Gastrocnemius medialis (tissue), 4 donors: ENCODE results near the gene SCLY. TPM values are rescaled to one million over a fixed set of nuclear protein-coding genes. Genes with fewer than 3 reads are reported as not detected.

Experiments
- ATAC-seq, 2 donors: fragments of 150-250 bp; one replicate each; pipeline ENCODE4 v1.9.1; 2016
- DNase-seq, 2 donors: peaks; one replicate each; pipeline ENCODE4 v3.0.0-alpha.2; 2019
- H3K27ac ChIP-seq, 4 donors: fragments of 200-600 bp; sonication (generic); 1 replicate in 1 of 4; 2 replicates in 3 of 4; pipeline ENCODE4 v1.5.1; 2016 to 2018; ENCODE audit warnings: mild to moderate bottlenecking in 2 of 4, moderate library complexity in 1 of 4
- H3K27me3 ChIP-seq, 3 donors: fragments of 200-600 bp; sonication (generic) in 2 of 3; 1 replicate in 1 of 3; 2 replicates in 2 of 3; pipeline versions ENCODE4 v1.5.1 to v1.6.0; 2016 to 2019; ENCODE audit warnings: mild to moderate bottlenecking in 1 of 3, moderate library complexity in 1 of 3
- H3K36me3 ChIP-seq, 2 donors: fragments of 200-600 bp; sonication (generic) in 1 of 2; one replicate each; pipeline ENCODE4 v1.5.1; 2017 to 2018
- H3K4me1 ChIP-seq, 2 donors: fragments of 200-600 bp; sonication (generic) in 1 of 2; one replicate each; pipeline ENCODE4 v1.5.1; 2016 to 2017; ENCODE audit warnings: mild to moderate bottlenecking in 2 of 2
- H3K4me3 ChIP-seq, 4 donors: fragments of 200-600 bp; sonication (generic) in 3 of 4; 1 replicate in 1 of 4; 2 replicates in 3 of 4; pipeline ENCODE4 v1.5.1; 2016 to 2019; ENCODE audit warnings: mild to moderate bottlenecking in 2 of 4
- H3K9me3 ChIP-seq, 3 donors: fragments of 200-600 bp; sonication (generic) in 2 of 3; 1 replicate in 1 of 3; 2 replicates in 2 of 3; pipeline ENCODE4 v1.5.1; 2016 to 2019
- POLR2A ChIP-seq, 2 donors: fragments of 450-650 bp; IDR thresholded peaks; one replicate each; pipeline ENCODE4 v1.6.1; 2017; ENCODE audit warnings: antibody characterized with exemption in 2 of 2, mild to moderate bottlenecking in 2 of 2, moderate library complexity in 2 of 2
- in situ Hi-C, 4 donors: fragments of 200-750 bp; cut with MboI; loops; one replicate each; pipeline versions ENCODE4 v1.15.0 to v1.8.0; 2017; ENCODE audit warnings: low sequenced_read_pairs in 4 of 4
- intact Hi-C: fragments of 100-400 bp; cut with DNase I; formaldehyde crosslinking; loops from one replicate; pipeline ENCODE4 v1.15.1; 2023; ENCODE audit warnings: low total_unique reads
- total RNA-seq, 4 donors: library from RNA; depleted of rRNA; stranded (reverse); fragments of >200 nt; gene quantifications; one replicate each; pipeline versions ENCODE4 v1.1.0 to v1.2.3, GENCODE V29; 2016
- TF ChIP-seq, protein P1 (sequence below), 5 experiments: fragments of 450-650 bp in 3 of 5; fragments of 200-600 bp in 2 of 5; sonication (generic) in 2 of 5; IDR thresholded peaks in 4 of 5; conservative IDR thresholded peaks in 1 of 5; 1 replicate in 4 of 5; 2 replicates in 1 of 5; pipeline ENCODE4 v1.5.1; 2016 to 2019; ENCODE audit warnings: antibody characterized with exemption in 5 of 5, mild to moderate bottlenecking in 3 of 5, moderate library complexity in 3 of 5

SCLY gene
- total RNA-seq, 4 donors from 2014 or later: 3.3 to 9.7 (median 5.6) TPM

DNA sequence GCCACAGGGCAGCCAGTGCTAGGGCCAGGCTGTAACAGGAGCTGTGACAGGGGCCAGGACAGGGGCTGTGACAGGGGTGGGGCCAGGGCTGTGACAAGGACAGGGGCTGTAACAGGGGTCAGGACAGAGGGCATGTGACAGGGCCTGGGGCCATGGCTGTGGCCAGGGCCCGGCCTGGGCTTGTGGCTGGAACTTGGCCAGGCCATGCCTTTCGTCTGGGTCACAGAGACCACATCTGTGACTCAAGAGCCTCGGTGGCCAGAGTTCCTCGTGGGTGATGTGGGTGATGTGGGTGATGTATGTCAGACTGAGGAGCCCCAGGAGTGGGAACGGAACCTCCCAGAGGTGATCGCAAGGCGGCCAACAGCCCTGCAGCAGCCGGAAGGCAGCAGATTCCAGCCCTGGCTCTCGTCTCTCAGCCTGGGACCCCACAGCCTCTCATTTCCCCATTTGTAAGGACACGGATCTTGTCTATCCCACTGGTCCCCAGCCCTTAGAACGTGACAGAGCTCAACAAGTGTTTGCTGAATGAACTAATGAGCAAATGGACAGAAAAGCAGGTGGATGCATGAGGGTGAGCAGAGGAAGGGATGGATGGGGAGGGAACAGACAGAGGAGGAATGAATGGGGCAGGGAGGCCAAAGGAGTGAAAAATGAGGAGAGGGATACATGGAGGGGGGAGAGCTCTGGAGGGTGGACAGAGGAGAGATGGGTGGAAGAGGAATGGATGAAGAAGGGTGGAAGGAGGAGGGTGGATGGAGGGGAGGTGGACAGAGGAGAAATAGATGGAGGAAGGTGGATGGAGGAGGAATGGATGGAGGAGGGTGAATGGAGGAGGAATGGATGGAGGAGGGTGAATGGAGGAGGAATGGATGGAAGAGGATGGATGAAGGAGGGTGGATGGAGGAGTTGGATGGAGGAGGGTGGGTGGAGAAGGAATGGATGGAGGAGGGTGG is 56.7 kb downstream of the SCLY start:
- Histone ChIP-seq H3K4me3 (no peak overlapping the region), H3K27me3 (peaks cover 0 to 3% (median 0%) of the 10 kb centered on the region in 3 donors), H3K27ac (no peak overlapping the region), H3K9me3 (no peaks in the 10 kb centered on the region), H3K4me1 (no peaks in the 10 kb centered on the region), H3K36me3 (no peaks in the 10 kb centered on the region)
- TF ChIP-seq POLR2A (IDR thresholded peaks at IDR 0.05): no peak
- TF ChIP-seq, protein P1, sequence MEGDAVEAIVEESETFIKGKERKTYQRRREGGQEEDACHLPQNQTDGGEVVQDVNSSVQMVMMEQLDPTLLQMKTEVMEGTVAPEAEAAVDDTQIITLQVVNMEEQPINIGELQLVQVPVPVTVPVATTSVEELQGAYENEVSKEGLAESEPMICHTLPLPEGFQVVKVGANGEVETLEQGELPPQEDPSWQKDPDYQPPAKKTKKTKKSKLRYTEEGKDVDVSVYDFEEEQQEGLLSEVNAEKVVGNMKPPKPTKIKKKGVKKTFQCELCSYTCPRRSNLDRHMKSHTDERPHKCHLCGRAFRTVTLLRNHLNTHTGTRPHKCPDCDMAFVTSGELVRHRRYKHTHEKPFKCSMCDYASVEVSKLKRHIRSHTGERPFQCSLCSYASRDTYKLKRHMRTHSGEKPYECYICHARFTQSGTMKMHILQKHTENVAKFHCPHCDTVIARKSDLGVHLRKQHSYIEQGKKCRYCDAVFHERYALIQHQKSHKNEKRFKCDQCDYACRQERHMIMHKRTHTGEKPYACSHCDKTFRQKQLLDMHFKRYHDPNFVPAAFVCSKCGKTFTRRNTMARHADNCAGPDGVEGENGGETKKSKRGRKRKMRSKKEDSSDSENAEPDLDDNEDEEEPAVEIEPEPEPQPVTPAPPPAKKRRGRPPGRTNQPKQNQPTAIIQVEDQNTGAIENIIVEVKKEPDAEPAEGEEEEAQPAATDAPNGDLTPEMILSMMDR (IDR thresholded peaks at IDR 0.05 in 4 of 5, conservative IDR thresholded peaks at IDR 0.05 in 1 of 5): no peak
- intact Hi-C loops: no loop called here
- in situ Hi-C loops: no loop called here
- ATAC-seq (no peak), DNase-seq (no peak)

- in situ Hi-C loops (no loop called here), intact Hi-C loops (no loop called here)
- H3K4me3 ChIP-seq: no peak overlapping the region
- H3K4me1 ChIP-seq: no peaks in the 10 kb centered on the region
- H3K9me3 ChIP-seq: no peaks in the 10 kb centered on the region
- no peak overlapping the region for H3K27ac ChIP-seq
- no peaks in the 10 kb centered on the region for H3K36me3 ChIP-seq
- no peak for ATAC-seq
- peaks cover 0 to 3% (median 0%) of the 10 kb centered on the region in 3 donors for H3K27me3 ChIP-seq
- TF ChIP-seq POLR2A (IDR thresholded peaks at IDR 0.05): no peak
- TF ChIP-seq, protein P1 (IDR thresholded peaks at IDR 0.05 in 4 of 5, conservative IDR thresholded peaks at IDR 0.05 in 1 of 5): no peak
- DNase-seq: no peak
Measured at GRCh38 chr2:238119756-238120462, 59.1 kb downstream of the SCLY start.

DNA sequence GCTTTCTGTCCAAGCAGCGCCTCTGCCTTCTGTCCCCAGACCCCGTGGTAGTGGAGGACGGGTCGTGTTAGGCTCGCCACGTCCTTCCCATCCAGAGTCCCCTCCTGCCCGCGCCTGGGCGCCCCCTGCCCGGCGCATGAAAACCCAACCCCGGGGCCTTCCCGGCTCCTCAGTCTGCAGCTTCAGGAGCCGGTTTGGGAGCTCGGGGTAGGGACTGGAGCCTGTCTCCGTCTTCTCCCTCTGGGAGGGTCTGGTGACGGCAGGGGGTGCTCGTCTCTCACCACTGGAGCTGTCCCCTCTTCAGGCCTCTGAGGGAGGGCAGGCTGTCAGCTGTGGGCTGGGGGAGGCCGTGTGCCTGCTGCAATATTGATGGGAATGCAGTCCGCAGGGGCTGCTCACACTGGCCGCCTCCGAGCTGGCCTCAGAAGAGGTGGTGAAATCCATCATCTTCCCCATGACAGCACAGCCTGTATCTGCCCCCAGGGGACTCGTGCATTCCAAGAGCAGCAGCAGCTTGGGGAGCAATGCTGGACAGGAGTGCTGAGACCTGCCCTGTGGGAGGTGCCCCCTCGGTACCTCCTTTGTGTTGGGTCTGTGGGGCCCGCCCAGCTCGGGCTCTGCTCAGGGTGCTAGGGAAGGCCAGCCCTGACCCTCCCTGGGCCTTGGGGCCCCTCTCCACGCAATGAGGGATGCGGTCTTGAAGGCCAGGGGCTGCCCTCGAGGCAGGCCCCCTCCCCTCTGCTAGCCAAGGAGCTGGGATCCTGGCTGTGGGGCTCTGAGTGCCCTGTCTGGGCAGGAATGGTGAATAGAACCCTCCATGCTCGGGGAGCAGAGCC is 59.9 kb downstream of the SCLY start:
- Histone ChIP-seq H3K27me3 (peaks cover 0 to 3% (median 0%) of the 10 kb centered on the region in 3 donors), H3K4me1 (no peaks in the 10 kb centered on the region), H3K9me3 (no peaks in the 10 kb centered on the region), H3K36me3 (no peaks in the 10 kb centered on the region), H3K27ac (no peak overlapping the region), H3K4me3 (no peak overlapping the region)
- ATAC-seq: no peak
- TF ChIP-seq, protein P1 (IDR thresholded peaks at IDR 0.05 in 4 of 5, conservative IDR thresholded peaks at IDR 0.05 in 1 of 5): peak in 1 of 5 experiments; percentile 32
- no peak for TF ChIP-seq POLR2A (IDR thresholded peaks at IDR 0.05)
- in situ Hi-C loops (no loop called here), intact Hi-C loops (no loop called here)
- DNase-seq: no peak

DNA sequence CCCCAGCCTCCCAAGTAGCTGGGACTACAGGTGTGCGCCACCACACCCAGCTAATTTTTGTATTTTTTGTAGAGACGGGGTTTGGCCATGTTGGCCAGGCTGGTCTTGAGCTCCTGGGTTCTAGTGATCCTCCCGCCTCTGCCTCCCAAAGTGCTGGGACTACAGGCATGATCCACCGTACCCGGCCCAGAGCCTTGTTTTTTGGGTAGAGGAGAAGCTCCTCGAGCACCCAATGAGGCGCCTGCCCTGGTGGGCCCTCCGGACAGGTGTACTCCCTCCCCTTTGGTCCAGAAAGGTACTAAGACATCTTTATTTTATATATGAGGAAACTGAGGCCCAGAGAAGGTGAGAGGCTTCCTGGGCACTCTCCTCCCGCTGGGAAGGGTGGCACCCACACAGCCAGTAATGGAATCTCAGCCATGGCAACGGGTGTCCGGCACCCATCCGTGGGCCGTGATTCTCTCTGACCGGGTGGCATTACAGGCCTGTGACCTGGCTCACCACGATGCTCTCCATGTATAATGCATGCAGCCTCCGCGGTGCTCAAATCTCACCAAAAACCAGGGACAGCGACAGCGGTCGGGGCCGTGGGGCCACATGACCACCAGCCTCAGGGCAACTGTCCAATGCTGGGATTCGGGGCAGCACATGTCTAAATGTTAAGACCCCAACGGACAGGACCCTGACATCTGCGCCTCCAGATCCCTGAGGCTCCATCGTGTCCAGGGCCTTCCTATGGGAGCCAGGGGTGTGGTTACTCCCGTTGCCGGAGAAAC is 60.9 kb downstream of the SCLY start:
- no peaks in the 10 kb centered on the region for H3K9me3 ChIP-seq
- no peaks in the 10 kb centered on the region for H3K27me3 ChIP-seq
- ATAC-seq (no peak), DNase-seq (no peak)
- TF ChIP-seq, protein P1 (IDR thresholded peaks at IDR 0.05 in 4 of 5, conservative IDR thresholded peaks at IDR 0.05 in 1 of 5): no peak
- TF ChIP-seq POLR2A (IDR thresholded peaks at IDR 0.05): no peak
- intact Hi-C loops (no loop called here), in situ Hi-C loops (no loop called here)
- H3K4me1 ChIP-seq: no peaks in the 10 kb centered on the region
- H3K4me3 ChIP-seq: no peak overlapping the region
- H3K36me3 ChIP-seq: no peaks in the 10 kb centered on the region
- no peak overlapping the region for H3K27ac ChIP-seq
